ENCODE measurements around the gene SPTLC3. TPM values are rescaled to one million over a fixed set of nuclear protein-coding genes. Genes with fewer than 3 reads are reported as not detected.

The SPTLC3 gene
- total and polyA plus RNA-seq, 2 of the 13 experiments (the other 11 are each of a cell fraction or from before 2014, with no cell fraction given), result 20.5 to 95.6 TPM

GRCh38 chr20:13058666-13059389 is 50.1 kb downstream of the SPTLC3 start (continued):
- no peak for TF ChIP-seq ETS1 (CRISPR knock-in tag; IDR thresholded peaks at IDR 0.05)
- no peak; the same call in 1 of the 2 replicates for TF ChIP-seq ZC3H13 (CRISPR knock-in tag; IDR thresholded peaks at IDR 0.05)
- peak; percentile 16 to 23; a peak in 2 of 4 replicates for TF ChIP-seq MAFK (conservative IDR thresholded peaks at IDR 0.05 in 1 of 2, IDR thresholded peaks at IDR 0.05 in 1 of 2; ENCODE audit: low read length in 2 of 2)
- TF ChIP-seq DRAP1 (CRISPR knock-in tag; IDR thresholded peaks at IDR 0.05), result peak; percentile 72
- TF ChIP-seq MTERF4 (CRISPR knock-in tag; IDR thresholded peaks at IDR 0.05), result no peak
- TF ChIP-seq NCOA2 (CRISPR knock-in tag; IDR thresholded peaks at IDR 0.05), result peak; percentile 99
- TF ChIP-seq ZBTB38 (CRISPR knock-in tag; IDR thresholded peaks at IDR 0.05), result 0 out of 2 replicates have a peak, but pooled peaks have one; percentile 5
- TF ChIP-seq RELA (CRISPR knock-in tag; IDR thresholded peaks at IDR 0.05), result no peak
- TF ChIP-seq SAFB2 (CRISPR knock-in tag; IDR thresholded peaks at IDR 0.05; ENCODE audit: borderline replicate concordance, low read depth), result peak; percentile 54; the same call in 1 of the 2 replicates
- 0 out of 2 replicates have a peak, but pooled peaks have one; percentile 70 for TF ChIP-seq ZBTB42 (CRISPR knock-in tag; IDR thresholded peaks at IDR 0.05)
- TF ChIP-seq TFDP2 (CRISPR knock-in tag; IDR thresholded peaks at IDR 0.05), result 0 out of 2 replicates have a peak, but pooled peaks have one; percentile 30
- TF ChIP-seq ZGPAT (CRISPR knock-in tag; IDR thresholded peaks at IDR 0.05), result peak; percentile 89
- peak; percentile 57; the same call in 1 of the 2 replicates for TF ChIP-seq HOXA5 (CRISPR knock-in tag; IDR thresholded peaks at IDR 0.05)
- no peak for TF ChIP-seq RAD21 (CRISPR knock-in tag; IDR thresholded peaks at IDR 0.05)
- no peak for TF ChIP-seq ZNF10 (CRISPR knock-in tag; IDR thresholded peaks at IDR 0.05; ENCODE audit: borderline replicate concordance, low read depth)
- TF ChIP-seq TCF7 (IDR thresholded peaks at IDR 0.05; ENCODE audit: low read depth), result peak; percentile 88
- peak; percentile 85 for TF ChIP-seq ASH2L (IDR thresholded peaks at IDR 0.05; ENCODE audit: insufficient read length, low read depth, low read length)
- peak; percentile 97 for TF ChIP-seq PHF21A (CRISPR knock-in tag; IDR thresholded peaks at IDR 0.05)
- no peak for TF ChIP-seq LRRFIP1 (CRISPR knock-in tag; conservative IDR thresholded peaks at IDR 0.05)
